NCI-H2029 (cell line): ENCODE measurements around the gene BST2.

ENCODE experiments used
- DNase-seq: peaks from one replicate; lab custom pipeline; 2025; lab: John Stamatoyannopoulos, UW

The BST2 gene, protein sequence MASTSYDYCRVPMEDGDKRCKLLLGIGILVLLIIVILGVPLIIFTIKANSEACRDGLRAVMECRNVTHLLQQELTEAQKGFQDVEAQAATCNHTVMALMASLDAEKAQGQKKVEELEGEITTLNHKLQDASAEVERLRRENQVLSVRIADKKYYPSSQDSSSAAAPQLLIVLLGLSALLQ

DNA sequence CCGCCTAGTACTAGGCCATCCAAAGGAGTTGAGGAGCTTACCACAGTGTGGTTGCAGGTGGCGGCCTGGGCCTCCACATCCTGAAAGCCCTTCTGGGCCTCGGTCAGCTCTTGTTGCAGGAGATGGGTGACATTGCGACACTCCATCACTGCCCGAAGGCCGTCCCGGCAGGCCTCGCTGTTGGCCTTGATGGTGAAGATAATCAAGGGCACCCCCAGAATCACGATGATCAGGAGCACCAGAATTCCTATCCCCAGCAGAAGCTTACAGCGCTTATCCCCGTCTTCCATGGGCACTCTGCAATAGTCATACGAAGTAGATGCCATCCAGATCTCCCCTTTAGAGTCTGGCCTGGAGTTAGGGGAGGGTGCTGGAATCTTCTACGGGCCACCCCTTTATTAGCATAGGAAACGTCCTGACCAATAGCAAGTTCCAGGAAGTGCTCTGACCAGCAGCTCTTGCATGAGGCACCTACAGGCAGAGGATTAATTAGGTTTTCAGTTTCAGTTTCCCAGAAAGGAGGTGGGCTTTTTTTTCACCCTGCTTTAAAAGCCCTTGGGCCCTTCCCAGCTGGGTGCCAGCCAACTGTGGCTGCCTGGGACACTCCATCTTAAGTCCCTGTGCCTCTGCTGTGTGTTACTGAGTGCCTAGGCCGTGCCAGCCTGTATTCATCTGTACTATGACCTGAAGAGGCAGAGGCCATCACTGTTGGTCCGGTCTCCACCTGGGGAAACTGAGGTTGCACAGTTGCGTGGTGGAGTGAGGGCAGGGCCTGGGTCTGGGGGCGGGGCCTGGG lies at the start of gene BST2:
TSS of gene BST2 (minus strand) at position 381 of the 796 bp plus-strand sequence. CDS start at position 326, 55 bp downstream.
- DNase-seq, result peak; percentile 22

DNA sequence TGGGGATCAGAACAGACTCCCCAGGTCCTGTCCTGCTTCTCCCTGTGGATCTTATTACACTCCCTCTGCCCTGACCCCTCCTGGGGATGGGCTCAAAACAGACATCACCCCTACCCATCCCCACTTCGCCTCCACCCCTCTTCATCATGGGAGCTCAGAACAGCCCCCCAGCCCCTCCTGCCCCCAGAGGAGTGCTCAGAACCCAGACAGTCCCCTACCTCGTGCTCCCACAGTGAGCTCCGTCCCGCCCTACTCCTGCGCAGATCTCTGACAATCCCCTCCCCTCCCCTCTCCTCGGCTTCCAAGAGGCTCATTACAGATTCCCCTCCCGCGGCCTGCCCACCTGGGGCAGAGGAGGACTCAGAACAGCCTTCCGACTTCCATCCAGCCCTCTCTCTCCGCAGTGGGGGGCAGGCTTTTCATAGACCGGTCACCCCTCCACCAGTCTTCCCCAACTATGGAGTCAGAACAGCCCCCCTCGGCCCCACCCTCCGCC lies 49.2 kb upstream of the BST2 start:
- no peak for DNase-seq

DNA sequence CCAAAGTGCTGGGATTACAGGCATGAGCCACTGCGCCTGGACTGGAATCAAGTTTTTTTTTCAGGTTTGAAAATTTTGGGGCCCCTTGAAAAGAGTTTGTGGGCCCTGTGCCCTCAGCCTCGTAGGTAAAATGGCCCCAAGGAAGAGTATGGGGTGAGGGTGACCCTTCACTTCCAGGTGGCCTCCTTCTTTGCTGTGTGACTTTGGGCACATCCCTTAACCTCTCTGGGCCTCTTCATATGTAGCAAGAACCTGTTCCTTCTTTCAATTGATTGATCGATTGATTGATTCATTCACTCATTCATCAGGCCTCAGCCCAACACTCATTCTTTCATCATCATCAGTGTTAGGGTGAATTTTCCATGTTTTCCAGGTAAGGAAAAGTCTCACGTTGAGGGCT lies 46.4 kb upstream of the BST2 start:
- DNase-seq, result no peak

DNA sequence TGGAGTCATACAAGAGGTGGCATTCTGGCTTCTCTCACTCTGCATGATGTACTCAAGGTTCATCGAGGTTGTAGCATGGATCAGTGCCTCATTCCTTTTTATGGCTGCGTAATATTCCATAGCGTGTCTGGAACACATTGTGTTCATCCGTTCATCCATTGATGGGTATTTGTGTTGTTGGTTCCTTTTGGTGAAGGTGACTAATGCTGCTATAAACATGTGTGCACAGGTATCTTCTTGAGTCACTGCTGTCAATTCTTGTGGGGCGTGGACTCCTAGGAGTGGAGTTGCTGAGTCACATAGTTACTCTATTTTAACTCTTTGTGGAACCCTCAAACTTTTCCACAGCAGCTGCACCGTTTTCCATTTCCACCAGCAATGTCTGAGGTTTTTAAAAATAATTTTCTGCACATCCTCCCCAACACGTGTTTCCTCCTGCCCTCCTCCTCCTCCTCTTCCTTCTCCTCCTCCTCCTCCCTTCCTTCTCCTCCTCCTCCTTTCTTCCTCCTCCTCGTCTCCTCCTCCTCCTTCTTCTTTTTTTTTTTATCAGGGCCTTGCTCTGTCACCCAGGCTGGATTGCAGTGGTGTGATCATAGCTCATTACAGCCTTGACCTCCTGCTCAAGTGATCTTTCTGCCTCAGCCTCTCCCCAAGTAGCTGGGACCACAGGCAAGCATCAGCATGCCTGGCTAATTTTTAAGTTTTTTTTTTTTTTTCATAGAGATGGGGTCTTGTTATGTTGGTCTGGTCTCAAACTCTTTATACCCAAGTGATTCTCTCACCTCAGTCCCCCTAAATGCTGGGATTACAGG lies 45.0 kb upstream of the BST2 start:
- DNase-seq, result no peak

DNA sequence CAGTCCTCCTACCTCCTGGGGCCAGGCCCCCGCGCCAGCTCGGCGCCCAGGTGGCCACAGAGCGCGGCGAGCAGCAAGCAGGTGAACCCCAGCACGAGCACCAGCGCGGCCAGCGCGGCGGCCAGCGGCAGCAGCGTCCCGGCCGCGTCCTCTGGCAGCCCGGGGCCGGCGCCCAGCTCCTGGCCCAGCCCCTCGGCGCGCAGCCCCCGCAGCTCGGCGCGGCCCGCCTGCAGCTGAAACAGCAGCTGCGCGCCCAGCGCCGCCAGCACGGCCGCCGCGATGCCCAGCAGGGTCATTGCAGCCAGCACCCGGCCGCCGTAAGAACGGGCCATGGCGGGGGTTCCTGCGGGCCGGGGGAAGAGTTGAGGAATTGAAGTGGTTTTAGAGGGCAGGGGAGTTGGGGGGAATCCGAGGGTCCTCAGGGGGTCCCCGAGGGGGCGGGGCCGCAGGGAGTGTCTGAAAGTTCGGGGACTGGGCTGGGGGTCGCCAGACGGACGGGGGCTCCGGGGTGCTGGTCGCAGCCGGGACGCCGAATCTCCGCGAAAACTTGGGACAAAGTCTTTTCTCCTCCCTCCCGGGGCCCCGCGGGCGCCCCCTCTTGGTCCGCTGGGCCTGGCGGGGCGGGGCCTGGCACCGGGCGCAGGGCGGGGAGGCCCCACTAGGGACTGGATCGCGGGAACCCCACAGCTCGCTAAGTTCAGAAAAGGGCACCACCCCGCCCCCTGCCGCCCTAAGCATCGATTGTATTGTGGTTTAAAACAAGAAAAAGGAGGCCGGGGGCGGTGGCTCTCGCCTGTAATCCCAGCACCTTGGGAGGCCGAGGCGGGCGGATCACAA lies 42.9 kb upstream of the BST2 start, which contains the start of gene TMEM221:
TSS of gene TMEM221 (minus strand) at position 538 of the 837 bp plus-strand sequence. CDS start at position 332, 206 bp downstream.
- DNase-seq, result no peak

DNA sequence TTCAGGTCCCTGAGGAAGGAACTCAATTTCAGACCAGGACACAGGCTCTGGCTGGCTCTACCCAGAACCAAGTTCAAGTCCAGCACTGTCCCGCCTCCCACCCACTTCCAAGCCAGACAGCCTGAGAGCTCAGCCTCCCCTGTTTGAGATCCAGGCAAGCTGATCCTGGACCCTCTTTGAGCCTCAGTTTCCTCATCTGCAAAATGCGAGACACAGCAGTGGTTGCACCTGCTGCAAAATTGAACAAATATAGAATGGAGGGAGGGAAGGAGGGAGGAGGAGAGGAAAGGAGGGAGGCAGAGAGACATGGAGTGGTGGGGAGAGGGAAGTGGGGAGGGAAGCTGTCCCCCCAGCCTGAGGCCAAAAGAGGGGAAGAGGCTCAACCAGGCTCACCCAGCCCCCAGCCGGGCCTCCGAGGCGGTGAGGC lies 42.3 kb upstream of the BST2 start:
- DNase-seq, result no peak

DNA sequence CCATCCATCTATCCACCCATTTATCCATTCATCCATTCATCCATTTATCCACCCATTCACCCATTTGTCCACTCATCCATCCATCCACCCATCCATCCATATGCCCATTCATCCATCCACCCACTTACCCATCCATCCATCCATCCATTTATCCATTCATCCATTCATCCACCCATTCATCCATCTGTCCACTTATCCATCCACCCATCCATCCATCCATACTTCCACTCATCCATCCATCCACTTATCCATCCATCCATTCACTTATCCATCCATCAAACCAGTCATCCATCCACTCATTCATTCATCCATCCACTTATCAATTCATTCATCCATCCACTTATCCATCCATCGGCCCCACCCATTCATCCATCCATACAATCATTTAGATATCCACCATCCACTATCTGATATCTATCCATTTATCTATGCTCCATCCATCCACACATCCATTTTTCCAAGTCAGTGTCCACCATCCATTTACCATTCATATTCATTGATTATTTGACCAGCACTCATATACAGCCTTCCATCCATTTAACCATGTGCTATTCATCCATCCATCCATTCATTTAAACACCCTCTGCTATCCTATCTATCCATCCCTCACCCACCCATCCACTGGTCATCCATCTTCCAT lies 40.2 kb upstream of the BST2 start:
- DNase-seq, result no peak

DNA sequence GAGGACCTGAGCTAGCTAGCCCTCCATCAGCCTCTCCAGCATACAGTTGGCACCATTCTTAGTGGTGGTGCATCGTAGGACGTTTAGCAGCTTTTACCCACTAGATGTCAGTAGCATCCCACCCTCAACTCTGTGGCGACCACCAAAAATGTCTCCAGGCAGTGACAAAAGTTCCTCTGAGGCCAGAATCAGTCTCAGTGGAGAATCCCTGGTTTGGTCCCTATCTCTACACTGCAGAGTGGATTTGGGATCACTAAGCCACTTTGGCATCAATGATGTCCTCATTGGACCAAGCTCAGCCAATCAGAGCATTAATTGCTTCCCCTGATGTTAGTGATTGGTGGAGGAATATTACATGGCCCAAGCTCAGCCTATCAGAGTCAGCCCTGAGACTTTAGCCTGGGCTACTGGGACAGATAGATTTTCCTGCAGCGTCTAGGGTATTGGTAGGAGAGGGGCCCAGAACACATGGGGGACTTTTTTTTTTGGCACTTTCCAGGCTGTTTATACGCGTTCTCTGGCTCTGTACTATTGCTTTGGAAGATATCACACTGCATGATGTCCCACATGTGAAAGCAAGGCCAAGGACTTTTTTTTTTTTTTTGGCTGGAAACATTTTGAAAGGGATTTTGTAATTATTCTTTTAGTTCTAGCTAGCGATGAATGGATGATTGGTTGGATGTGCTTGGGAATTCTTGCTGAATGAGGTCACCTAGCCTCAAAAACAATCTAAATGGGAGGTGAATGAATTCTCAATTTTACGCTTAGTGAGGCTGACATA lies 36.0 kb upstream of the BST2 start:
- DNase-seq, result no peak

DNA sequence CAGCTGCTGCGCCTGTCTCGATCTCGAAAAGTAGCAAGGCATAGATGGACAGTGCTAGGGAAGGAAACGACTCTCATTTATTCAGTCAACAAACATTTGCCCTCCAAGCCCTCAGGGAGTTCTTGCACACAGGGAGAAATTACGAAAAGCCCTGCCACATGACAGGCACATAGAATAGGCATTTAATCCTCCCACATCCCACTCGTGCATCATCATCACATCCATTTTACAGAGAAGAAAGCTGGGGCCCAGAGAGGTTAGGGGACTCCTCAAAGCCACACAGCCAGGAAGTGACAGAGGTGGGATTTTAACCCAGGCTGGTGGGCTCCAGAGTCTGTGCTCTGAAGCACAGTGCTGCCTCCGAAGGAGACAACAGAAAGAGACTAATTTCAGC lies 31.4 kb upstream of the BST2 start:
- no peak for DNase-seq

DNA sequence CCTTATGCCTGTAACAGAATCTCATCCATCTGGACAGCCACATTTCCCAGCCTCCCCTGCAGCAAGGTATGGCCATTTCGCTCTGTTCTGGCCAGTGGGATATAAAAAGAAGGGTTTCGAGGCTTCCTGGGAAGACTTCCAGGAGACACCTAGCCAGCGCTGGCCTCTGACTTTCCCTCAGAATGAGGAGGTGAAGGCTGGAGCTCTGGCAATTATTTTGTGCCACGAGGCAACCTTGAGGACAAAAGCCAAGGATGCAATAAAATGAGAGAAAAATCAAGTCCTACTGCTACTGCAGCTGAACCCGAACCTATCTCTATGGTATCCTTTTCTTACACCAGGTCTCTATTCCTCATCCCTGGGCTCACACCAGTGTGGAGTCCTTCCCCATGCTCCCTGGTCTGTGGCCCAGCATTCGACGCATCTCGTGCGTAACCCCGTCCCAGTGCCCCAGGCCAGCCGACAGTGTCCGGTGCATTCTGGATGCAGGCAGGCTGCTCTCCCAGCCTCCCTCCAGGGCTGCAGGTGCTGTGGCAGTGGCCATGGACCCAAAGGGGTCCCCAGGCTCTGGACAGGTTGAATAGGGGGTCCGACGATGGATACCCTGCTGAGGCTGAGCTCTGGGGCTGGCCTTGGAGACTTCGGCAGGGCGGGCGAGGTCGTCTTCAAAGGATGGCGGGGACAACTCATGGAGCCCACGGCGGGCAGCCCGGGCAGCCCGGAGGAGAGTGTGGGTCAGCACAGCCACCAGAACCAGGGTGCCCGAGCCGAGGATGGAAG lies 30.9 kb upstream of the BST2 start:
- DNase-seq, result no peak

DNA sequence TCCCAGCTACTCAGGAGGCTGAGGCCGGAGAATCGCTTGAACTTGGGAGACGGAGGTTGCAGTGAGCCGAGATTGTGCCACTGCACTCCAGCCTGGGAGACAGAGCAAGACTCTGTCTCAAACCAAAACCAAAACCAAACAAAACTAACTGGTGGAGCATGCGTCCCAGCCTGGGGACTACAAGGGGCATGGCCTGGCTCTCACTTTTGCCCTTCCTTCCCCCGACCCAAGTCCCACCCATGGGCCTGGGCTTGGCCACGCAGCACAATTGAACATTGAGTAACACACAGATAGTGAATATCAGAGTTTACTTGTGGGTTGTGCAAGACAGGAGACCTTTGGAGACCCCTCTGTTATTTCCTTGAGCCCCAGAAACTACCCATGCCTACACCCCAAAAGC lies 29.8 kb upstream of the BST2 start:
- DNase-seq, result no peak

DNA sequence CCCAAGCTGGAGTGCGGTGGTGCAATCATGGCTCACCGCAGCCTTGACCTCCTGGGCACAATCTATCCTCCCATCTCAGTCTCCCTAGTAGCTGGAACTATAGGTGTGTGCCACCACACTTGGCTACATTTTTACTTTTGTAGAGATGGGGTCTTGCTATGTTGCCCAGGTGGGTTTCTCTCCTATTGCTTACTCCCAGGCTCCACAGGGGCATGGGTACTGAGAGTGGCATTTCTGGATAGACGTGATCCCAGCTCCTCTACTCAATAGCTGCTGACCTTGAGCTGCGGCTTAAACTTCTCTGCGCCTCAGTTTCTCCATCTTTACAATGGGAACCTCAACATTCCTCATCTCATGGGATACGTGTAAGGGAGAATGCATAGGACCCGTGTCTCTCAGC lies 26.0 kb upstream of the BST2 start:
- no peak for DNase-seq

DNA sequence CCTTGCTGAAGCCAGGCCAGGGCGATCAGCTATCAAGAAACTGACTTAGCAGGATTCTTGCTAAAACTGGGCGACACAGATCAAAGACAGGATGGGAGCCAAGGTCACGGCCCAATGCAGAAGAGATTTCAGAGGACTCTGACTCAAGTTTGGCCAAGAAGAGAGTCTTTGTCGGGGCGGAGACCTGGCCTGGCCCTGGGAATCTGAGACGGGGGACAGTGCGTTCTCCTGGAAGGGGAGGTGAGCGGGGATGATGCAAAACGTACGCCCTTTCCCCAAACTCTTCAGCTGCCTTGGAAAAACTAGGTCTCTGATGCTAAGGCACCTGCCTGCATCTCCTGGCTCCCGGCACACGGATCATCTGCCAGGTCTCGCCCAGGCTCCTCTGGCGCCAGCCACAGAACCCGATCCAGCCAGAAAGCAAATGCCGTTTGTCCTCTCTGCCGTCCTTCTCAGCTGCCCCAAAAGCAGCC lies 24.2 kb upstream of the BST2 start:
- DNase-seq, result no peak

DNA sequence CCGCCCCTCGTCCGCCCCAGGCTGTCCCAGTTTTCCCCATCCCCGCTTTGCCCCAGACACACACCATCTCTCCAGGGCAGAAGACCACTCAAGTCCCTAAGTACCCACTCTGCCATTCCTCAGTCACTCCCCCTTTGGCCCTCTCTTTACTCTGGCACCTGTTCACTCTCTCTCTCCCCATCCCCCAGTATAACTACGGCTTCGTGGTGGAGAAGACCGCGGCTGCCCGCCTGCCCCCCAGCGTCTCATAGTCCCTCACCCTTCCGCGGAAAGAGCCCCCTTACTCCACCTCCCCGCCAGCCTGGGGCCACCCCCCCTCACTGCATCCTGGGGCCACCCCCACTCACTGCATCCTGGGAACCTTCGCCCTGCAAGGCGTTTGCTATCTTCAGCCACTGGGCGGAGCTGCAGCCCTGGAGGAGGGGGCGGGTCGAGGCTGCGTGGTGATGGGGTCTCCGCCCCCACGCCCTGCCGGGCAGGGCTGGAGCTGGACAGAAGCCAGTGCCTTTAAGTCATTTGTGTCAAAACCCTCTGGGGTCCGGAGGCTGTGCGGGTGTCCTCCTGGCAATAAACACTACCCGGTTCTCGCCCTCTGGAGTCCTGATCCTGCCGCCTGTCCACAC lies 19.4 kb upstream of the BST2 start:
- peak; percentile 28 for DNase-seq

DNA sequence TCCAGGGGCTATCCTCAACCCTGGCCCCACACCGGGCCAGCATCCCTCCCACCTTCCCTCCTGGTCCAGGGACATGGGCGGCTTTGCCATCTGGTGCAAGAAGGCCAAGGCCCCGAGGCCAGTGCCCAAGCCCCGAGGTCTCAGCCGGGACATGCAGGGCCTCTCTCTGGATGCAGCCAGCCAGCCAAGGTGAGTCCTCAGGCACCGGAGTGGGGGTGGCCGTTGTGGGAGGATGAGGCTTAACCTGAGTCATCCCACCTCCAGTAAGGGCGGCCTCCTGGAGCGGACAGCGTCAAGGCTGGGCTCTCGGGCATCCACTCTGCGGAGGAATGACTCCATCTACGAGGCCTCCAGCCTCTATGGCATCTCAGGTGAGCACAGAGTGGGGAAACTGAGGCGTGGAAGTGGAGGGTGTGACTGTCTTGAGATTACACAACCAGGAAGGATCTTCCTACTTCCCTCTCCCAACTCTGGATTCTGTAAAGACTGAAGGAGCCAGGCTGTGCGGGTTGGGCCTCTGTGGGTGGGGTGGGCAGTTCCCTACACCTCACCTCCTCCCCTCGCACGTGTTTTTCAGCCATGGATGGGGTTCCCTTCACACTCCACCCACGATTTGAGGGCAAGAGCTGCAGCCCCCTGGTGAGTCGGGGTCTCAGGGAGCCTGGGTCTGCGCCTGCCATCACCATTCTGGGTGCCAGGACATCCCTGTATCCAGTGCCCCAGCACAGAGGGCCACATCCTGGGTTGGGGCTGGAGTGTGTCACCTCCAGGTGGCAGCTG lies 18.2 kb upstream of the BST2 start:
- no peak for DNase-seq

DNA sequence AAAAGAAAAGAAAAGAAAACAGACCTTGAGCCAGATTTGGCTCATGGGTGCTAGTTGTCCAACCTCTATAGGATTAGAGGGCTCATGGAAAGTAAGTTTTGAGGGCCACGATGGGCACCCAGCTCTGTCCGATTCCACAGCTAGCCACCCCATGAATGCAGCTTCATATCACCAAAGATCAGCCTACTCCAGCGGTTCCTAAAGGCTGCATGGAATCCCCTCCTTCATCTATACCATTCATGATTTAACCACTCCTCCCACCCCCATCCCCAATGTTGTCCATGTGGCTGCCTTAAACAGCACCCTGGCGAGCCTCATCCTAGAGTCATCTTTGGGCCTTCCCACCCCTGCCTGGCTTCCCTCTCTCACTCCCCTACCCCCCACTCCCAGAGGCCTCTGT lies 16.5 kb upstream of the BST2 start:
- DNase-seq, result no peak

DNA sequence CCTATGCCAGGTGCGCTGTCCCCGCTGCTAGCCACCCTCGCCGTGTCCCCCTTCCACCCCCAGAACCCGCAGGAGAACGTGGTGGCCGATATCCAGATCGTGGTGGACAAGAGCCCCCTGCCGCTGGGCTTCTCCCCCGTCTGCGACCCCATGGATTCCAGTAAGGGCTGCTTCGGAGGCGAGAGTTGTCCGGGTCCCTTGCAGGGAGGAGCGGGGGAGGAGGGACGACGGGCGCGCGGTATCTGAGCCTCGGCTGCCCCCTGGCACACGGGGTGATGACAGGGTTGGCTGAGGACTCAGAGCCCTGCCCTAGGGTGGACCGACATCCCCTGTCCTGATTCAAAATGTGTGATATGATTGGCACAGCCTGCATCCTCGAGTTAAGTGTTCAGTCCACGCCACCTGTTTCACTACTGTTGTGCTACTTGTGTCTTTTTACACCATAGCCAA lies 15.1 kb upstream of the BST2 start:
- DNase-seq, result peak; percentile 7
